ENCODE data around the gene MUSTN1. TPM values are rescaled to one million over a fixed set of nuclear protein-coding genes. Genes with fewer than 3 reads are reported as not detected.

The MUSTN1 gene
- polyA plus RNA-seq, 1 donor (not counting 4 experiments of a cell fraction or from before 2014, with no cell fraction given), result not detected

DNA sequence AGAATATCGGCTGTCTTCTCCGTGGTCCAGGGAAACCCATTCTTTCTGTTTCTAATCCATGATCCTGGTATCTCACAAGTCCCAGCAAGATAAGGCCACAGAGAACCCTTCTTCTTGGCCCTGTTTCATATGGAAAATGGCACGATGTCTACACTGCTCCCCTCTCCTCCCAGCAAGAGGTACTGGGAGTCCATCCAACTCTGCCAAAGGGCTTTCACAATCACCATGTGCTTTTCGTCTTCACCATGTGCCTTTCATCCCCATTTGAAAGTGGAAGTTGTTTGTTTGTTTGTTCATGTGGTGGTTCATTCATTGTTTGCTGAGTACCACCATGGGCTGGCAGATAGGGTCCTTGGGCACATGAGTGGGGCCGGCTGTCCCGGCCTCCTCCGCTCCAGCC lies 34.7 kb downstream of the MUSTN1 start:
- no peak for TF ChIP-seq EZH2 (IDR thresholded peaks at IDR 0.05; ENCODE audit: low read length)
- TF ChIP-seq, protein P1, sequence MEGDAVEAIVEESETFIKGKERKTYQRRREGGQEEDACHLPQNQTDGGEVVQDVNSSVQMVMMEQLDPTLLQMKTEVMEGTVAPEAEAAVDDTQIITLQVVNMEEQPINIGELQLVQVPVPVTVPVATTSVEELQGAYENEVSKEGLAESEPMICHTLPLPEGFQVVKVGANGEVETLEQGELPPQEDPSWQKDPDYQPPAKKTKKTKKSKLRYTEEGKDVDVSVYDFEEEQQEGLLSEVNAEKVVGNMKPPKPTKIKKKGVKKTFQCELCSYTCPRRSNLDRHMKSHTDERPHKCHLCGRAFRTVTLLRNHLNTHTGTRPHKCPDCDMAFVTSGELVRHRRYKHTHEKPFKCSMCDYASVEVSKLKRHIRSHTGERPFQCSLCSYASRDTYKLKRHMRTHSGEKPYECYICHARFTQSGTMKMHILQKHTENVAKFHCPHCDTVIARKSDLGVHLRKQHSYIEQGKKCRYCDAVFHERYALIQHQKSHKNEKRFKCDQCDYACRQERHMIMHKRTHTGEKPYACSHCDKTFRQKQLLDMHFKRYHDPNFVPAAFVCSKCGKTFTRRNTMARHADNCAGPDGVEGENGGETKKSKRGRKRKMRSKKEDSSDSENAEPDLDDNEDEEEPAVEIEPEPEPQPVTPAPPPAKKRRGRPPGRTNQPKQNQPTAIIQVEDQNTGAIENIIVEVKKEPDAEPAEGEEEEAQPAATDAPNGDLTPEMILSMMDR (optimal IDR thresholded peaks at IDR 0.05 in 1 of 3, IDR thresholded peaks at IDR 0.05 in 1 of 3, conservative IDR thresholded peaks at IDR 0.05 in 1 of 3; ENCODE audit: extremely low read depth in 1 of 3, insufficient read depth in 2 of 3, low read length in 3 of 3), result no peak

DNA sequence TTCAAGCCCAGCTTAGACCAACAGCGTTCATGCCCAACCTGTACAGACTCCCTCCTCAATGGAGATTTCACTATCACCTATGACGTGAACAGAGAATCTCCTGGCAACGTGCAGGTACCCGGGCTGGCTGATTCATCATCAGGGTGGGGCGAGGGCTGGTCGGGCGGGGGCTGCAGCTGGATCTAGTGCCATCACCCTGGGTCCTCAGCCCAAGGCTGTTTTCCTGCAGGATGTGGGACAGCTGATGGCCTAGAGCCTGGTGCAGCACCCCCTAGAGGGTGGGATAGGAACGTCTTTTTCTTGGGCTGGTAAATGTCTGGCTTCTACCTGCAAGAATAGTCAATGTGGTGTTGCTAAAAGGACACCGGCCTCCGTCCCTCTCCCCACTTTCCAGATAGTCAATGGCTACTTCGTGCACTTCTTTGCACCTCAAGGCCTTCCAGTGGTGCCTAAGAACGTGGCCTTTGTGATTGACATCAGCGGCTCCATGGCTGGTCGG lies 35.8 kb downstream of the MUSTN1 start:
- no peak overlapping the region for H3K9ac ChIP-seq (ENCODE audit: control insufficient read depth, extremely low read depth, insufficient read depth, low read length)
- H3K4me3 ChIP-seq (ENCODE audit: control insufficient read depth in 2 of 3, extremely low read depth in 1 of 3, insufficient read depth in 2 of 3, low read depth in 1 of 3, low read length in 3 of 3), result no peak overlapping the region
- TF ChIP-seq EZH2 (IDR thresholded peaks at IDR 0.05; ENCODE audit: low read length), result no peak
- TF ChIP-seq, protein P1 (optimal IDR thresholded peaks at IDR 0.05 in 1 of 3, IDR thresholded peaks at IDR 0.05 in 1 of 3, conservative IDR thresholded peaks at IDR 0.05 in 1 of 3; ENCODE audit: extremely low read depth in 1 of 3, insufficient read depth in 2 of 3, low read length in 3 of 3), result peak in 2 of 3 experiments; percentile 74 to 80
- H3K79me2 ChIP-seq (ENCODE audit: control insufficient read depth, insufficient read depth, low read length), result no peaks in the 10 kb centered on the region
- H3K4me1 ChIP-seq (ENCODE audit: control insufficient read depth, extremely low read depth, insufficient read depth, low read length), result peaks cover 4% of the 10 kb centered on the region
- DNase-seq (ENCODE audit: low read depth, low spot score) (peak; percentile 70), FAIRE-seq (peak; percentile 82)
- H4K20me1 ChIP-seq (ENCODE audit: control insufficient read depth, extremely low read depth, insufficient read depth, low read length), result no peaks in the 10 kb centered on the region
- no peaks in the 10 kb centered on the region for H3K36me3 ChIP-seq (ENCODE audit: control insufficient read depth in 2 of 2, extremely low read depth in 1 of 2, insufficient read depth in 2 of 2, low read length in 2 of 2)
- H3K27me3 ChIP-seq (ENCODE audit: control insufficient read depth, extremely low read depth, insufficient read depth, low read length), result peaks cover 4% of the 10 kb centered on the region
- H3K27ac ChIP-seq (ENCODE audit: control insufficient read depth, insufficient read depth, low read length), result no peak overlapping the region
- no peak overlapping the region for H2AFZ ChIP-seq (ENCODE audit: control insufficient read depth, low read length)
- no peak overlapping the region for H3K4me2 ChIP-seq (ENCODE audit: control insufficient read depth, extremely low read depth, insufficient read depth, low read depth, low read length)
- dilution Hi-C loops (cut with MboI; ENCODE audit: extremely low pct_ligation_motif_present, low sequenced_read_pairs), result no loop called here
- peaks cover 2% of the 10 kb centered on the region for H3K9me1 ChIP-seq (ENCODE audit: control insufficient read depth, extremely low read depth, insufficient read depth, low read length)
- H3K9me3 ChIP-seq (ENCODE audit: control insufficient read depth, low read depth, low read length), result no peaks in the 10 kb centered on the region

More for the DNA sequence above, 34.7 kb downstream of the MUSTN1 start:
- dilution Hi-C loops (cut with MboI; ENCODE audit: extremely low pct_ligation_motif_present, low sequenced_read_pairs), result no loop called here
- H3K9me3 ChIP-seq (ENCODE audit: control insufficient read depth, low read depth, low read length), result no peaks in the 10 kb centered on the region
- no peaks in the 10 kb centered on the region for H4K20me1 ChIP-seq (ENCODE audit: control insufficient read depth, extremely low read depth, insufficient read depth, low read length)
- FAIRE-seq, result no peak
- H3K36me3 ChIP-seq (ENCODE audit: control insufficient read depth in 2 of 2, extremely low read depth in 1 of 2, insufficient read depth in 2 of 2, low read length in 2 of 2), result no peaks in the 10 kb centered on the region
- peaks cover 2% of the 10 kb centered on the region for H3K9me1 ChIP-seq (ENCODE audit: control insufficient read depth, extremely low read depth, insufficient read depth, low read length)
- H3K4me2 ChIP-seq (ENCODE audit: control insufficient read depth, extremely low read depth, insufficient read depth, low read depth, low read length), result no peak overlapping the region
- peaks cover 4% of the 10 kb centered on the region for H3K4me1 ChIP-seq (ENCODE audit: control insufficient read depth, extremely low read depth, insufficient read depth, low read length)
- no peak overlapping the region for H2AFZ ChIP-seq (ENCODE audit: control insufficient read depth, low read length)
- H3K4me3 ChIP-seq (ENCODE audit: control insufficient read depth in 2 of 3, extremely low read depth in 1 of 3, insufficient read depth in 2 of 3, low read depth in 1 of 3, low read length in 3 of 3), result no peak overlapping the region
- DNase-seq (ENCODE audit: low read depth, low spot score), result no peak
- peaks cover 4% of the 10 kb centered on the region for H3K27me3 ChIP-seq (ENCODE audit: control insufficient read depth, extremely low read depth, insufficient read depth, low read length)
- H3K27ac ChIP-seq (ENCODE audit: control insufficient read depth, insufficient read depth, low read length), result no peak overlapping the region
- H3K79me2 ChIP-seq (ENCODE audit: control insufficient read depth, insufficient read depth, low read length), result no peaks in the 10 kb centered on the region
- H3K9ac ChIP-seq (ENCODE audit: control insufficient read depth, extremely low read depth, insufficient read depth, low read length), result no peak overlapping the region

Data from keratinocyte (primary cell).